GM23338 (cell line): Measurements from ENCODE around the gene EVC2. TPM values are rescaled to one million over a fixed set of nuclear protein-coding genes. Genes with fewer than 3 reads are reported as not detected.

Source experiments
- ATAC-seq: fragments of 200-7000 bp; cut with Tn5 transposase; 3 replicates; pipeline ENCODE4 v1.9.1; 2020
- DNase-seq: peaks from one replicate; pipeline ENCODE4 v3.0.0-alpha.2; 2015; ENCODE audit warnings: low spot score
- H2AFZ ChIP-seq: fragments of 200-600 bp; sonication (generic); 2 replicates; pipeline ENCODE4 v1.8.0; 2016; ENCODE audit warnings: antibody characterized with exemption, mild to moderate bottlenecking, moderate library complexity
- H3F3A ChIP-seq: fragments of 200-600 bp; sonication (generic); replicated peaks from 2 replicates; pipeline ENCODE4 v1.8.0; 2017; ENCODE audit warnings: antibody characterized with exemption, mixed run types, low read depth
- H3K27ac ChIP-seq: fragments of 200-600 bp; sonication (generic); 2 replicates; pipeline ENCODE4 v1.6.1; 2016; ENCODE audit warnings: low read depth
- H3K27me3 ChIP-seq: fragments of 200-600 bp; sonication (generic); 2 replicates; pipeline ENCODE4 v1.8.0; 2016; ENCODE audit warnings: mild to moderate bottlenecking, mixed run types, moderate library complexity; ENCODE audit not compliant: insufficient read depth
- H3K36me3 ChIP-seq: fragments of 200-600 bp; sonication (generic); 2 replicates; pipeline ENCODE4 v1.8.0; 2016; ENCODE audit warnings: mild to moderate bottlenecking; ENCODE audit not compliant: insufficient read depth
- H3K4me1 ChIP-seq: fragments of 200-600 bp; sonication (generic); 2 replicates; pipeline ENCODE4 v1.8.0; 2016; ENCODE audit warnings: mild to moderate bottlenecking, moderate library complexity; ENCODE audit not compliant: insufficient read depth
- H3K4me2 ChIP-seq: fragments of 200-600 bp; sonication (generic); 2 replicates; pipeline ENCODE4 v1.7.1; 2017; ENCODE audit warnings: mixed run types
- H3K4me3 ChIP-seq: fragments of 200-600 bp; sonication (generic); 2 replicates; pipeline ENCODE4 v1.6.1; 2016; ENCODE audit warnings: mixed run types
- H3K79me2 ChIP-seq: fragments of 200-600 bp; sonication (generic); replicated peaks from 2 replicates; pipeline ENCODE4 v1.8.0; 2017; ENCODE audit warnings: mild to moderate bottlenecking; ENCODE audit not compliant: insufficient read depth
- H3K9me2 ChIP-seq: fragments of 200-600 bp; sonication (generic); 2 replicates; pipeline ENCODE4 v1.8.0; 2017; ENCODE audit not compliant: insufficient read depth
- H4K20me1 ChIP-seq: fragments of 200-600 bp; sonication (generic); replicated peaks from 2 replicates; pipeline ENCODE4 v1.8.0; 2017; ENCODE audit warnings: mild to moderate bottlenecking; ENCODE audit not compliant: insufficient read depth
- H3K27ac Mint-ChIP-seq: 2 replicates; pipeline ENCODE4 v1.8.0; 2020; ENCODE audit warnings: inconsistent platforms, mild to moderate bottlenecking, moderate library complexity, mixed read lengths
- H3K27me3 Mint-ChIP-seq: 3 replicates; pipeline ENCODE4 v1.8.0; 2022; ENCODE audit warnings: low read depth, mild to moderate bottlenecking, moderate library complexity, mixed read lengths, inconsistent platforms; ENCODE audit not compliant: insufficient read depth, poor library complexity
- H3K36me3 Mint-ChIP-seq: 3 replicates; pipeline ENCODE4 v1.8.0; 2021; ENCODE audit warnings: low read depth, mild to moderate bottlenecking, inconsistent platforms, moderate library complexity, mixed read lengths
- H3K4me1 Mint-ChIP-seq: 3 replicates; pipeline ENCODE4 v1.8.0; 2020; ENCODE audit warnings: mild to moderate bottlenecking, inconsistent platforms, mixed read lengths
- H3K4me3 Mint-ChIP-seq: 3 replicates; pipeline ENCODE4 v1.8.0; 2021; ENCODE audit warnings: moderate library complexity, mild to moderate bottlenecking, inconsistent platforms, mixed read lengths
- H3K9me3 Mint-ChIP-seq: 3 replicates; pipeline ENCODE4 v1.8.0; 2020; ENCODE audit warnings: moderate library complexity, mild to moderate bottlenecking, inconsistent platforms, mixed read lengths
- CREB1 ChIP-seq: fragments of 250-450 bp; sonication (Bioruptor Pico); IDR thresholded peaks from 2 replicates; pipeline ENCODE4 v1.5.0; 2020; ENCODE audit warnings: low read depth, mild to moderate bottlenecking, moderate library complexity
- EZH2 ChIP-seq: fragments of 200-600 bp; sonication (generic); IDR thresholded peaks from one replicate; pipeline ENCODE4 v1.8.0; 2017; ENCODE audit warnings: antibody characterized with exemption, mild to moderate bottlenecking, low read depth; ENCODE audit not compliant: unreplicated experiment
- EZH2phosphoT487 ChIP-seq: fragments of 200-600 bp; sonication (generic); IDR thresholded peaks from one replicate; pipeline ENCODE4 v1.8.1; 2018; ENCODE audit warnings: antibody characterized with exemption; ENCODE audit not compliant: unreplicated experiment
- JUNB ChIP-seq: IDR thresholded peaks from one replicate; pipeline ENCODE4 v1.6.1; 2016; ENCODE audit warnings: antibody characterized with exemption; ENCODE audit not compliant: unreplicated experiment
- NANOG ChIP-seq: IDR thresholded peaks from 2 replicates; pipeline ENCODE4 v1.6.1; 2016; ENCODE audit warnings: antibody characterized with exemption, borderline replicate concordance
- POLR2AphosphoS5 ChIP-seq: IDR thresholded peaks from 2 replicates; pipeline ENCODE4 v1.6.1; 2016; ENCODE audit warnings: antibody characterized with exemption, low read depth
- STAT1 ChIP-seq: IDR thresholded peaks from one replicate; pipeline ENCODE4 v1.6.1; 2016; ENCODE audit warnings: antibody characterized with exemption; ENCODE audit not compliant: unreplicated experiment
- ZNF114 ChIP-seq: fragments of 250-450 bp; sonication (Bioruptor Pico); IDR thresholded peaks from 2 replicates; pipeline ENCODE4 v1.5.0; 2020; ENCODE audit warnings: mild to moderate bottlenecking, moderate library complexity
- ZNF331 ChIP-seq: fragments of 250-450 bp; sonication (Bioruptor Pico); IDR thresholded peaks from 2 replicates; pipeline ENCODE4 v1.5.0; 2020; ENCODE audit warnings: low read depth, mild to moderate bottlenecking, moderate library complexity
- ZNF462 ChIP-seq: fragments of 250-450 bp; sonication (Bioruptor Pico); IDR thresholded peaks from 2 replicates; pipeline ENCODE4 v1.5.0; 2020; ENCODE audit warnings: mild to moderate bottlenecking, moderate library complexity
- polyA plus RNA-seq: library from polyadenylated mRNA; unstranded; fragments of >200 nt; fragmentation: Nextera tagmentation; extraction: Ambion mirVana; gene quantifications from 2 replicates; pipeline ENCODE4 v1.2.1, GENCODE V29; 2016
- total RNA-seq: library from RNA; depleted of rRNA; stranded (reverse); fragments of >200 nt; shearing (Covaris generic); gene quantifications from 2 replicates; pipeline ENCODE4 v1.2.3, GENCODE V29; 2014
- TF ChIP-seq, protein P1 (sequence below), 2 experiments: fragments of 200-600 bp in 1 of 2; sonication (generic) in 1 of 2; conservative IDR thresholded peaks; 2 replicates each; pipeline versions ENCODE4 v1.5.1 to v1.6.1; 2016 to 2017; ENCODE audit warnings: antibody characterized with exemption in 2 of 2, low read depth in 2 of 2, mild to moderate bottlenecking in 2 of 2, moderate library complexity in 1 of 2
- TF ChIP-seq, protein P2 (sequence below): IDR thresholded peaks from 2 replicates; pipeline ENCODE4 v1.6.1; 2016; ENCODE audit warnings: antibody characterized with exemption
- TF ChIP-seq, protein P3 (sequence below): IDR thresholded peaks from one replicate; pipeline ENCODE4 v1.6.1; 2018; ENCODE audit warnings: antibody characterized with exemption; ENCODE audit not compliant: unreplicated experiment

The EVC2 gene
- total and polyA plus RNA-seq, 2 experiments from 2014 or later: 3.4 to 11.5 TPM

- H3K36me3 ChIP-seq: no peaks in the 10 kb centered on the region; the same call in 1 of the 2 replicates
- H3K4me3 ChIP-seq: peak overlapping the region; percentile 76
- H2AFZ ChIP-seq: peak overlapping the region; percentile 99
- Mint-ChIP-seq H3K4me3 (peak overlapping the region; percentile 69), H3K27me3 (peaks cover 36% of the 10 kb centered on the region), H3K9me3 (peaks cover 22% of the 10 kb centered on the region), H3K4me1 (peaks cover 25% of the 10 kb centered on the region), H3K27ac (no peak overlapping the region), H3K36me3 (peaks cover 24% of the 10 kb centered on the region)
- ATAC-seq (peak; percentile 71), DNase-seq (peak; percentile 68)
- H3K9me2 ChIP-seq: no peaks in the 10 kb centered on the region
- H3K27ac ChIP-seq: no peak overlapping the region
- H4K20me1 ChIP-seq: no peaks in the 10 kb centered on the region; the same call in 1 of the 2 replicates
- H3K4me1 ChIP-seq: peaks cover 8% of the 10 kb centered on the region; the same call in 1 of the 2 replicates
- H3K79me2 ChIP-seq: 0 out of 2 replicates have a peak, but pooled peaks cover 3% of the 10 kb centered on the region
- H3K27me3 ChIP-seq: peaks cover 26% of the 10 kb centered on the region
- TF ChIP-seq EZH2phosphoT487 (no peak), NANOG (no peak), ZNF114 (CRISPR knock-in tag) (no peak), STAT1 (no peak), ZNF331 (no peak), JUNB (no peak), ZNF462 (CRISPR knock-in tag) (no peak), POLR2AphosphoS5 (no peak; the same call in 1 of the 2 replicates), CREB1 (CRISPR knock-in tag) (no peak), EZH2 (no peak)
- TF ChIP-seq, protein P1, sequence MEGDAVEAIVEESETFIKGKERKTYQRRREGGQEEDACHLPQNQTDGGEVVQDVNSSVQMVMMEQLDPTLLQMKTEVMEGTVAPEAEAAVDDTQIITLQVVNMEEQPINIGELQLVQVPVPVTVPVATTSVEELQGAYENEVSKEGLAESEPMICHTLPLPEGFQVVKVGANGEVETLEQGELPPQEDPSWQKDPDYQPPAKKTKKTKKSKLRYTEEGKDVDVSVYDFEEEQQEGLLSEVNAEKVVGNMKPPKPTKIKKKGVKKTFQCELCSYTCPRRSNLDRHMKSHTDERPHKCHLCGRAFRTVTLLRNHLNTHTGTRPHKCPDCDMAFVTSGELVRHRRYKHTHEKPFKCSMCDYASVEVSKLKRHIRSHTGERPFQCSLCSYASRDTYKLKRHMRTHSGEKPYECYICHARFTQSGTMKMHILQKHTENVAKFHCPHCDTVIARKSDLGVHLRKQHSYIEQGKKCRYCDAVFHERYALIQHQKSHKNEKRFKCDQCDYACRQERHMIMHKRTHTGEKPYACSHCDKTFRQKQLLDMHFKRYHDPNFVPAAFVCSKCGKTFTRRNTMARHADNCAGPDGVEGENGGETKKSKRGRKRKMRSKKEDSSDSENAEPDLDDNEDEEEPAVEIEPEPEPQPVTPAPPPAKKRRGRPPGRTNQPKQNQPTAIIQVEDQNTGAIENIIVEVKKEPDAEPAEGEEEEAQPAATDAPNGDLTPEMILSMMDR (conservative IDR thresholded peaks at IDR 0.05; ENCODE audit: low read depth in 2 of 2): no peak
- TF ChIP-seq, protein P2, sequence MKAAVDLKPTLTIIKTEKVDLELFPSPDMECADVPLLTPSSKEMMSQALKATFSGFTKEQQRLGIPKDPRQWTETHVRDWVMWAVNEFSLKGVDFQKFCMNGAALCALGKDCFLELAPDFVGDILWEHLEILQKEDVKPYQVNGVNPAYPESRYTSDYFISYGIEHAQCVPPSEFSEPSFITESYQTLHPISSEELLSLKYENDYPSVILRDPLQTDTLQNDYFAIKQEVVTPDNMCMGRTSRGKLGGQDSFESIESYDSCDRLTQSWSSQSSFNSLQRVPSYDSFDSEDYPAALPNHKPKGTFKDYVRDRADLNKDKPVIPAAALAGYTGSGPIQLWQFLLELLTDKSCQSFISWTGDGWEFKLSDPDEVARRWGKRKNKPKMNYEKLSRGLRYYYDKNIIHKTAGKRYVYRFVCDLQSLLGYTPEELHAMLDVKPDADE: no peak
- TF ChIP-seq, protein P3, sequence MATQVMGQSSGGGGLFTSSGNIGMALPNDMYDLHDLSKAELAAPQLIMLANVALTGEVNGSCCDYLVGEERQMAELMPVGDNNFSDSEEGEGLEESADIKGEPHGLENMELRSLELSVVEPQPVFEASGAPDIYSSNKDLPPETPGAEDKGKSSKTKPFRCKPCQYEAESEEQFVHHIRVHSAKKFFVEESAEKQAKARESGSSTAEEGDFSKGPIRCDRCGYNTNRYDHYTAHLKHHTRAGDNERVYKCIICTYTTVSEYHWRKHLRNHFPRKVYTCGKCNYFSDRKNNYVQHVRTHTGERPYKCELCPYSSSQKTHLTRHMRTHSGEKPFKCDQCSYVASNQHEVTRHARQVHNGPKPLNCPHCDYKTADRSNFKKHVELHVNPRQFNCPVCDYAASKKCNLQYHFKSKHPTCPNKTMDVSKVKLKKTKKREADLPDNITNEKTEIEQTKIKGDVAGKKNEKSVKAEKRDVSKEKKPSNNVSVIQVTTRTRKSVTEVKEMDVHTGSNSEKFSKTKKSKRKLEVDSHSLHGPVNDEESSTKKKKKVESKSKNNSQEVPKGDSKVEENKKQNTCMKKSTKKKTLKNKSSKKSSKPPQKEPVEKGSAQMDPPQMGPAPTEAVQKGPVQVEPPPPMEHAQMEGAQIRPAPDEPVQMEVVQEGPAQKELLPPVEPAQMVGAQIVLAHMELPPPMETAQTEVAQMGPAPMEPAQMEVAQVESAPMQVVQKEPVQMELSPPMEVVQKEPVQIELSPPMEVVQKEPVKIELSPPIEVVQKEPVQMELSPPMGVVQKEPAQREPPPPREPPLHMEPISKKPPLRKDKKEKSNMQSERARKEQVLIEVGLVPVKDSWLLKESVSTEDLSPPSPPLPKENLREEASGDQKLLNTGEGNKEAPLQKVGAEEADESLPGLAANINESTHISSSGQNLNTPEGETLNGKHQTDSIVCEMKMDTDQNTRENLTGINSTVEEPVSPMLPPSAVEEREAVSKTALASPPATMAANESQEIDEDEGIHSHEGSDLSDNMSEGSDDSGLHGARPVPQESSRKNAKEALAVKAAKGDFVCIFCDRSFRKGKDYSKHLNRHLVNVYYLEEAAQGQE: no peak
- H3F3A ChIP-seq: no peaks in the 10 kb centered on the region
- peak overlapping the region; percentile 88 for H3K4me2 ChIP-seq
These were observed 446 bp downstream of the EVC2 start for GRCh38 chr4:5707778-5708448.
